Fibroblast of the aortic adventitia (primary cell): ENCODE measurements around the gene VILL. TPM values are rescaled to one million over a fixed set of nuclear protein-coding genes. Genes with fewer than 3 reads are reported as not detected.

Experiments
- DNase-seq: peaks from one replicate; pipeline ENCODE4 v3.0.0-alpha.2; 2010; ENCODE audit warnings: low read depth
- H3K4me3 ChIP-seq: 2 replicates; pipeline ENCODE4 v1.5.1; 2011; ENCODE audit warnings: low read depth, mild to moderate bottlenecking, control low read depth, low read length, moderate library complexity
- CTCF ChIP-seq: IDR thresholded peaks from 2 replicates; pipeline ENCODE4 v1.5.1; 2011; ENCODE audit warnings: mild to moderate bottlenecking, low read length, control low read depth, inconsistent platforms; ENCODE audit not compliant: insufficient read depth
- total RNA-seq: library from RNA; depleted of rRNA; stranded (reverse); fragments of >200 nt; gene quantifications from 2 replicates; pipeline ENCODE4 v1.2.3, GENCODE V29; 2012; ENCODE audit warnings: low replicate concordance

Gene VILL
- total RNA-seq, 1 donor, result 7.0 TPM

GRCh38 chr3:37963016-37963415, 27.6 kb upstream of the VILL start:
- DNase-seq, result peak; percentile 38
- no peak overlapping the region for H3K4me3 ChIP-seq
- TF ChIP-seq CTCF, result no peak

- no peak overlapping the region for H3K4me3 ChIP-seq
- no peak for TF ChIP-seq CTCF
- DNase-seq, result no peak
These were observed 27.0 kb upstream of the VILL start for GRCh38 chr3:37963635-37964034.

DNA sequence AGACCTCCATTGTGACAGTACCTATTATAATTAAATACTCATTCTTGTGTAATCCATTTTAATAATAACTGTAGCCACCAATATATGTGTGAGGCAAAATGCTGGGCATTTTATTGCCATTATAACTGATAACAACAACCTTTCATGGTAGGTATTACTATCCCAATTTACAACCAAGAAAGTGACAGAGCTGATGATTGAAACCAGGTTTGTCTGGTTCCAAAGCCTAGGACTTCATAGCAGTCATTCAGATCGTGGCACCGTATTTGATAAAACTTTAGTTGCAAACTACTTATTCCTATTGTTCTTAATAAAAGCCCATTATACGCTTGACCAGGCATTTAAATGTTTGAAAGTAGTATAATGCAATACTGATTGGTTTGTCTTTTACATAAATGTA, 26.4 kb upstream of the VILL start:
- no peak for DNase-seq
- no peak overlapping the region for H3K4me3 ChIP-seq
- no peak for TF ChIP-seq CTCF

GRCh38 chr3:37964716-37965115, 25.9 kb upstream of the VILL start:
- DNase-seq, result no peak
- no peak for TF ChIP-seq CTCF

GRCh38 chr3:37967260-37967881, 23.2 kb upstream of the VILL start:
- peak; percentile 72 for DNase-seq
- peak; percentile 92 for TF ChIP-seq CTCF

More at GRCh38 chr3:37964716-37965115, 25.9 kb upstream of the VILL start:
- no peak overlapping the region for H3K4me3 ChIP-seq

GRCh38 chr3:37968199-37968598, 22.4 kb upstream of the VILL start:
- no peak overlapping the region for H3K4me3 ChIP-seq
- DNase-seq, result no peak
- TF ChIP-seq CTCF, result no peak

More at GRCh38 chr3:37967260-37967881, 23.2 kb upstream of the VILL start:
- H3K4me3 ChIP-seq, result no peak overlapping the region

DNA sequence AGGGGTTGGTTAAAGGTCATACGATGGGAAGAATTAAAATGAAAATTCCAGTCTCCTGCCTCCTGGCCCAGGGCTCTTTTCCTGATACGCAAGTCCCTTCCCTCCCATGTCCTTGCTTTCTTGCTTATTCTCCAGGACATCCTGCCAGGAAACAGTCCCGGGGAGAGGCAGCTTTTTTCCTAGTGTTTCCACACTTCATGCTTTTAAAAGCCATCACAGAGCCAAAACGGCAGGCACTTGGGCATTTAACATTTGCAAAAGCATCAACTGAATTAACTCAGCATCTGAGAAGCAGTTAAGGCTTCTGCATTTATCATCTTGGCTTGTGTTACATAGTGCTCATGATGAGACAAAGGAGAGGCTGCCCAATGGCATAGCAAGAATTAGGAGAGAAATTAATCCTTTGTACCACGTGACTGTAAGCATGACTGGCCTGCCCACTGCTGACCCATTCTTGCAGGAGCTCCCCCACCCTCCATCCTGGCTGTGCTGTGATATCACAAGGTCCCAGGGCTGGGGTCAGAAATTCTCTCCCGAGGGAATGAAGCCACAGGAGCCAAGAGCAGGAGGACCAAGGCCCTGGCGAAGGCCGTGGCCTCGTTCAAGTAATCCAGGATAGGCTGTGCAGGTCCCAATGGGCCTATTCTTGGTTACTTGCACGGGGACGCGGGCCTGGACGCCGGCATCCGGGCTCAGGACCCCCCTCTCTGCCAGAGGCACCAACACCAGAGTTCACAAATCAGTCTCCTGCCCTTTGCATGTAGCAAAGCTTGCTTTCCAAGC, 21.6 kb upstream of the VILL start:
- TF ChIP-seq CTCF, result no peak
- H3K4me3 ChIP-seq, result no peak overlapping the region
- peak; percentile 23 for DNase-seq
